ENCODE measurements around the gene C4BPB. TPM values are rescaled to one million over a fixed set of nuclear protein-coding genes. Genes with fewer than 3 reads are reported as not detected.

Gene C4BPB
- total RNA-seq, 1 experiment from 2014 or later, result 7.5 TPM

- H3K27me3 Mint-ChIP-seq (ENCODE audit: unreplicated experiment), result no peaks in the 10 kb centered on the region
- H3K4me3 Mint-ChIP-seq (ENCODE audit: low read depth, unreplicated experiment), result peak overlapping the region; percentile 97
- no peak for DNase-seq
- BruUV-seq (replicated peaks), result TSS peak; percentile 14
- TF ChIP-seq, protein P1, sequence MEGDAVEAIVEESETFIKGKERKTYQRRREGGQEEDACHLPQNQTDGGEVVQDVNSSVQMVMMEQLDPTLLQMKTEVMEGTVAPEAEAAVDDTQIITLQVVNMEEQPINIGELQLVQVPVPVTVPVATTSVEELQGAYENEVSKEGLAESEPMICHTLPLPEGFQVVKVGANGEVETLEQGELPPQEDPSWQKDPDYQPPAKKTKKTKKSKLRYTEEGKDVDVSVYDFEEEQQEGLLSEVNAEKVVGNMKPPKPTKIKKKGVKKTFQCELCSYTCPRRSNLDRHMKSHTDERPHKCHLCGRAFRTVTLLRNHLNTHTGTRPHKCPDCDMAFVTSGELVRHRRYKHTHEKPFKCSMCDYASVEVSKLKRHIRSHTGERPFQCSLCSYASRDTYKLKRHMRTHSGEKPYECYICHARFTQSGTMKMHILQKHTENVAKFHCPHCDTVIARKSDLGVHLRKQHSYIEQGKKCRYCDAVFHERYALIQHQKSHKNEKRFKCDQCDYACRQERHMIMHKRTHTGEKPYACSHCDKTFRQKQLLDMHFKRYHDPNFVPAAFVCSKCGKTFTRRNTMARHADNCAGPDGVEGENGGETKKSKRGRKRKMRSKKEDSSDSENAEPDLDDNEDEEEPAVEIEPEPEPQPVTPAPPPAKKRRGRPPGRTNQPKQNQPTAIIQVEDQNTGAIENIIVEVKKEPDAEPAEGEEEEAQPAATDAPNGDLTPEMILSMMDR (IDR thresholded peaks at IDR 0.05; ENCODE audit: unreplicated experiment), result no peak
- CTCF ChIA-PET, result interaction anchor here (0.7 to 4.9 kb wide), 7 partner anchors 15 to 450 kb away, joined by 3 to 54 read pairs (median 4); partner anchors contain the start of gene C1orf116
- H3K27ac Mint-ChIP-seq (ENCODE audit: unreplicated experiment), result peak overlapping the region; percentile 93
- peaks cover 88% of the 10 kb centered on the region for H3K36me3 Mint-ChIP-seq (ENCODE audit: insufficient read depth, unreplicated experiment)
- no peaks in the 10 kb centered on the region for H3K9me3 Mint-ChIP-seq (ENCODE audit: low read depth, unreplicated experiment)
- intact Hi-C loops (cut with micrococcal nuclease; ENCODE audit: unreplicated experiment), result no loop called here
- H3K4me1 Mint-ChIP-seq (ENCODE audit: low read depth, unreplicated experiment), result peaks cover 58% of the 10 kb centered on the region
Observed at GRCh38 chr1:207049514-207049913, 39.1 kb upstream of the C4BPB start.

DNA sequence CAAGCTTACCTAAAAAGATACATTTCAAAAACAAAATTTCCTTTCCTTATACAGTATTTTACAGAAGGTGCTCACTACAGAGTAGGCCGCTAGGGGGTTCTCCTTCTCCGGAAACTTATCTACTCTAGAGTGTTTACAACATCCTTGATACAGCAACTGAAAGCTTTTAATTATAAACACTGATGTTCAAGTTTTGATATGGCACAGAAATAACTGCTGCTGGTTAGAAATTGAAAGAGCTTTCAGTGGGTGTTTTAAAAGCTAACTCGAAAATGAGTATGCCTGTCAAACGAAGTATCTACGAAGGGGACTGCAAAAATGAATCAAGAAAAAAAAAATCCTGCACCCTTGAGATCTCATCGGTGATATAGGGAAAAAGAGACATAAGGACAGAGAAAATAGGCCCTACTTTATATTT lies 38.7 kb upstream of the C4BPB start:
- H3K27me3 Mint-ChIP-seq (ENCODE audit: unreplicated experiment), result no peaks in the 10 kb centered on the region
- peak; percentile 62 for DNase-seq
- CTCF ChIA-PET, result interaction anchor here (0.7 to 4.9 kb wide), 8 partner anchors 15 to 450 kb away, joined by 3 to 54 read pairs (median 4); partner anchors contain the start of gene C1orf116
- H3K4me1 Mint-ChIP-seq (ENCODE audit: low read depth, unreplicated experiment), result peaks cover 58% of the 10 kb centered on the region
- intact Hi-C loops (cut with micrococcal nuclease; ENCODE audit: unreplicated experiment), result loop anchor here (2.0 to 10.0 kb wide), 3 partner anchors 17 to 45 kb away; partner anchors contain the start of gene C1orf116
- H3K36me3 Mint-ChIP-seq (ENCODE audit: insufficient read depth, unreplicated experiment), result peaks cover 83% of the 10 kb centered on the region
- no peaks in the 10 kb centered on the region for H3K9me3 Mint-ChIP-seq (ENCODE audit: low read depth, unreplicated experiment)
- peak overlapping the region; percentile 93 for H3K27ac Mint-ChIP-seq (ENCODE audit: unreplicated experiment)
- BruUV-seq (replicated peaks), result no TSS peak
- TF ChIP-seq, protein P1 (IDR thresholded peaks at IDR 0.05; ENCODE audit: unreplicated experiment), result peak; percentile 70
- H3K4me3 Mint-ChIP-seq (ENCODE audit: low read depth, unreplicated experiment), result peak overlapping the region; percentile 97

DNA sequence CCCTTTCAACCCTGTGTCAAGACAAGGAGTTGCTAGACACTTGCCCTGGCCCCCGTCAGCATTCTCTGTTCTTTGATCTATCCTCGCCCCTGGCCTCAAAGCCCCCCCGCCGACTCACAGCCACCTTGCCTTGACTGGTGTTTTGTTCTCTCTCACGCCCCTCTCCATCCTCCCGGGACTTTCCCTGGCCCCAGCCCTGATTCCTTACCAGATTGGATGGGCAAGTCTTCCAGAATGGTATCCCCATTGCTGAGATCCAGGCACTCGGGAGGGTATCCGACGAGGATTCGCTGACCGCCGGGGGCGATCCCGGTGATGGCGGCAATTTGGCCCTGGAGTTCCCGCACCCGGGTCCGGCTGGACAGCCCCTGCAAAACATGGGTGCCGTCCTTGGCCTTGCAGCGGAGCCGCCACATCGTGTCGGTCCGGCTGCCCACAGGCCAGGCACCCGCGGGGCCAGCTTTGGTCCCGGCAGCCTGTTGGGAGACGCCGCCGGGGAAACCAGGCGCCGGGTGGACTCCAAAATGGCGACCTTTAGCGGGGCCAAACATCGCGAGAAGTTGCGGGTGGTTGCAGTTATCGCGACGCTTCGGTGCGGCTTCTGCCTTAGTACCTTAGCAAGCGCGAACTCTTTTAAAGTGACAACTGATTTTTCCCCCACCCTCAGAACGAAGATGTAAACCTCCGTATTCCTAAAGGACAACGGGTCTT lies 38.0 kb upstream of the C4BPB start:
- peak overlapping the region; percentile 93 for H3K27ac Mint-ChIP-seq (ENCODE audit: unreplicated experiment)
- no peaks in the 10 kb centered on the region for H3K9me3 Mint-ChIP-seq (ENCODE audit: low read depth, unreplicated experiment)
- peak; percentile 95 for DNase-seq
- peaks cover 78% of the 10 kb centered on the region for H3K36me3 Mint-ChIP-seq (ENCODE audit: insufficient read depth, unreplicated experiment)
- TF ChIP-seq, protein P1 (IDR thresholded peaks at IDR 0.05; ENCODE audit: unreplicated experiment), result no peak
- peak overlapping the region; percentile 97 for H3K4me3 Mint-ChIP-seq (ENCODE audit: low read depth, unreplicated experiment)
- BruUV-seq (replicated peaks), result no TSS peak
- intact Hi-C loops (cut with micrococcal nuclease; ENCODE audit: unreplicated experiment), result loop anchor here (2.0 to 10.0 kb wide), 3 partner anchors 18 to 46 kb away; partner anchors contain the start of gene C1orf116
- CTCF ChIA-PET, result interaction anchor here (0.9 to 4.9 kb wide), 8 partner anchors 9 to 449 kb away, joined by 3 to 54 read pairs (median 4); partner anchors contain the start of gene C1orf116
- H3K4me1 Mint-ChIP-seq (ENCODE audit: low read depth, unreplicated experiment), result peaks cover 57% of the 10 kb centered on the region
- no peaks in the 10 kb centered on the region for H3K27me3 Mint-ChIP-seq (ENCODE audit: unreplicated experiment)

DNA sequence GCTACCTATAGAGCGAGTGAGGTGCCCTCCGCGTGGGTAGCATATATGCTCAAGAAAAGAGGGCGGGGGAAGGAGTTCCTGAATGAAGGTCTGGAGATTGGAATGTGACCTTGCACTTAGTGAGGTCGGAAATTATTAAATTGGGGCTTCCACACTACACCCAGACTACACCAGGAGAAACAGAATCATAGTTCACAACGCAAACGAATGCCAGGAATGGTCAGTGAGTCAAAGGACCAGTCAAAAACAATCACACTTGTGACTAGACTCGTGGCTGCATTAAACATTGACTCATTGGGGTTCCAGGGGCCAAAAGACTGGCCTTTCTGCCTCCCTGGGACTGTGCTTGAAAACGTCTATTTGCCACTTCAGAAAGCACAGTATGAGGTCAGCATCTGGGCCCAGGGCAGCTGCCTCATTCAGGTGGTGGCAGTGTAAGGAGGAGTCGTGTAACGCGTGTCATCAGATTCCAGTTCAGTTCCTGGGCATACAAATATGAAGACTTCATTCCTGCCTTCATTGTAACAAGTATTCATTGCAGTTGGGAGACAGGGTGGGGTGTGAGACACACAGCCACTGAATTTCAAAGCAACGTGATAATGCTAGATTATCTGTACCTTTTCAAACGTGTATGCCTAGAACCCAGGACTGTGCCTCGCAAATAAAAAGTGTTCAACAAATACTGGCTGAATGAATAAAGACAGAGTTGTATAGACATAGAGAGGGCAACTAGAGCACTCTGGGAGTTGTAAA lies 37.3 kb upstream of the C4BPB start, which contains the start of gene YOD1:
Gene YOD1 (minus strand): TSS at position 18 of the 753 bp plus-strand sequence. CDS start 178 bp downstream, outside the sequence.
- H3K27me3 Mint-ChIP-seq (ENCODE audit: unreplicated experiment), result no peaks in the 10 kb centered on the region
- peaks cover 57% of the 10 kb centered on the region for H3K4me1 Mint-ChIP-seq (ENCODE audit: low read depth, unreplicated experiment)
- TF ChIP-seq, protein P1 (IDR thresholded peaks at IDR 0.05; ENCODE audit: unreplicated experiment), result no peak
- H3K36me3 Mint-ChIP-seq (ENCODE audit: insufficient read depth, unreplicated experiment), result peaks cover 76% of the 10 kb centered on the region
- CTCF ChIA-PET, result interaction anchor here (1.0 to 4.9 kb wide), 4 partner anchors 10 to 26 kb away, joined by 3 to 54 read pairs (median 4); partner anchors contain the start of gene C1orf116
- peak within 1 kb of the TSS; percentile 97 for H3K4me3 Mint-ChIP-seq (ENCODE audit: low read depth, unreplicated experiment)
- intact Hi-C loops (cut with micrococcal nuclease; ENCODE audit: unreplicated experiment), result loop anchor here (2.0 to 10.0 kb wide), 3 partner anchors 19 to 47 kb away; partner anchors contain the start of gene C1orf116
- BruUV-seq (replicated peaks), result no TSS peak
- DNase-seq, result peak; percentile 73
- H3K9me3 Mint-ChIP-seq (ENCODE audit: low read depth, unreplicated experiment), result no peaks in the 10 kb centered on the region
- peak within 1 kb of the TSS; percentile 93 for H3K27ac Mint-ChIP-seq (ENCODE audit: unreplicated experiment)
